ENCODE measurements around the gene ACACB.

ACACB gene

DNA sequence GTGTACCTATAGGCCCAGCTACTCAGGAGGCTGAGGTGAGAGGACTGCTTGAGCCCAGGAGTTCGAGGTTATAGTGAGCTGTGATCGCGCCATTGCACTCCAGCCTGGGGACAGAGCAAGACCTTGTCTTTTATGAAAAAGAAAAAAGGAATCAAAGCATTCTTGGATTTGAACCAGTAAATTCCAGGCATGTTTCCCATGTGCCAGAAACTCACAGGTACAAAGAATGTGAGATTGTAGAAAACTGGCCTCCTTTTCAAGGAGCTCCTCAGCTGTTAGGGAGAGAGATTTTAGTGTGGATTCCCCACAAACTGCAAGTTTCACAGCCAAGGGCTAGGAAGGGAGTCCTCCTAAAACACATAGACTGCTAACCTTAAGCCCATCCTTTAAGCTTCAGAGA is 97.7 kb downstream of the ACACB start:
- DNase-seq (ENCODE audit: low read depth in 2 of 2), result no peak

DNA sequence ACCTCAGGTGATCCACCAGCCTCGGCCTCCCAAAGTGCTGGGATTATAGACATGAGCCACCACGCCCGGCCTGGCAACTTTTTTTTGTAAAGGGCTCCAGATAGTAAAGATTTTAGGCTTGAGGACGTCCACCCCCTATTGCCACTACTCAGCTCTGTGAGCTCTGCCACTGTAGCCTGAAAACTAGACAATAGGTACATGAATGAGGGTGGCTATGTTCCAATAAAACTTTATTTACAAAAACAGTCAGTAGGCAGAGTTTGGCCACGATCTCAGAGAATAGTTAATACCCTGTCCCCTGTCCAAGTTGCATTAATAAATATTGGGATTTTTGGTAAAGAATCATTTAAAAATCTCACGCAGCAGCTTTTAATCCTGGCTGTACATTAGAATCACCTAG is 102.6 kb downstream of the ACACB start:
- DNase-seq (ENCODE audit: low read depth in 2 of 2), result no peak

DNA sequence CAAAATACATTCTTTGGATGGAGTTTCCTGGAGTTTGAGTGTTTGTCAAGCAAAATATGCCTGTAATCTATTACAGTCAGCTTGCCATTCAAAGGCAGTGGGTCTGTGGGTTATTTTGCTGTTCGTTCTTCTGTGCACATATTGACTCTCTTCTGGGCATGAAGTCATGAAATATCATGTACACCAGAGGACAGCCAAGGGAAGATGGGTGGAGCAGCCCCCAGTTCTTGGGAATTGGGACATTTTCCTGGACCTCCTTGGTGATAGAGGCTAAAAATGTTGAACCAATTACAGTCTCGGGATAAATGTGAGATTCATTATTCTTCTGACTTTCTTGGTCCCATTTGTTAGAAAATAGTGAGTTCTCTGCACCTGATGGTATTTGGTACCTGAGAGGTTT is 103.6 kb downstream of the ACACB start:
- no peak for DNase-seq (ENCODE audit: low read depth in 2 of 2)

GRCh38 chr12:109221277-109221931 is 105.0 kb downstream of the ACACB start:
- no peak for DNase-seq (ENCODE audit: low read depth in 2 of 2)

- no peak for DNase-seq (ENCODE audit: low read depth in 2 of 2)
Measured at GRCh38 chr12:109222062-109222461, 105.7 kb downstream of the ACACB start.

DNA sequence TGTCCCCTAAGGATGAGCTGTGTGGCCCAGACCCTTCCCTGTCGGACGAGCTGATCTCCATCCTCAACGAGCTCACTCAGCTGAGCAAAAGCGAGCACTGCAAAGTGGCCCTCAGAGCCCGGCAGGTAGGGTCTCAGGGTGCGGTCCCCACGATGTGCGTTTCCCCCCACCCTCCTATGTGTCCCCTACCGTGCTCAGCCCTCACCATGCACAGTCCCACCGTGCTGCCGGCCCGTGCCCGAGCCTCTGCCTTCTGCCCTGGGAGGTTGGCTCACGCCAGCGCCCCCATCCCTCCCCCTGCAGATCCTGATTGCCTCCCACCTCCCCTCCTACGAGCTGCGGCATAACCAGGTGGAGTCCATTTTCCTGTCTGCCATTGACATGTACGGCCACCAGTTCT is 106.1 kb downstream of the ACACB start:
- DNase-seq (ENCODE audit: low read depth in 2 of 2), result no peak

- no peak for DNase-seq (ENCODE audit: low read depth in 2 of 2)
Measured at GRCh38 chr12:109223211-109223610, 106.8 kb downstream of the ACACB start.

- DNase-seq (ENCODE audit: low read depth in 2 of 2), result no peak
Measured at GRCh38 chr12:109223868-109224267, 107.5 kb downstream of the ACACB start.

DNA sequence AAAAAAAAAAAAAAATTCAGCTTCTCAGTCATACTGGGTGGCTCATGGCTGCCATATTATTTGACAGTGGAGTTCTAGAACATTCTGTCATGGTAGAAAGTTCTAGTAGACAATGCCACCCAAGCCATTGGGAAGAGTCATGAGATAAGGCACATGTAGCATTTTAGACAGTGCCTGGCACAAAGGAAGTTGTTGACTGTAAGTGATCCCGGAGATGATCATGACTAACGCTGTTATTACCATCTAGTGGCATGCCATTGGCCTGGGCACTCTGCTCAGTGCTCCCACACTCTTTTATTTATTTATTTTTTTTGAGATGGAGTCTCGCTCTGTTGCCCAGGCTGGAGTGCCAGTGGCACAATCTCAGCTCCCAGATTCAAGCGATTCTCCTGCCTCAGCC is 112.3 kb downstream of the ACACB start:
- no peak for DNase-seq (ENCODE audit: low read depth in 2 of 2)

DNA sequence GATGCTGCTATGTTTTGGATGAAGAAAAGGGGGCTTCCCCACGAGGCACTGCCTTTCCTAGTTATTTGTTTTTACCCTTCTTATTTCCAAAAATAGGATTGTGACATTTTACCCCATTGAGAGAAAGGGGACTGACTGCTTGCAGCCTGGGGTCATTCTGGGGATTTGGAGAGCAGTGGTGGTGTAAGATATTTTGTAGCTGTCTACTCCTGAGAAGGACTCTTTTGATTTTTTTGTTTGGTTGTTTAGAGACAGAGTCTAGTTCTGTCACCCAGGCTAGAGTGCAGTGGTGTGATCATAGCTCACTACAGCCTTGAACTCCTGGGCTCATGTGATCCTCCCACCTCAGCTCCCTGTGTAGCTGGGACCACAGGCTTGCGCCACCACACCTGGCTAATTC is 113.8 kb downstream of the ACACB start:
- DNase-seq (ENCODE audit: low read depth in 2 of 2), result no peak

DNA sequence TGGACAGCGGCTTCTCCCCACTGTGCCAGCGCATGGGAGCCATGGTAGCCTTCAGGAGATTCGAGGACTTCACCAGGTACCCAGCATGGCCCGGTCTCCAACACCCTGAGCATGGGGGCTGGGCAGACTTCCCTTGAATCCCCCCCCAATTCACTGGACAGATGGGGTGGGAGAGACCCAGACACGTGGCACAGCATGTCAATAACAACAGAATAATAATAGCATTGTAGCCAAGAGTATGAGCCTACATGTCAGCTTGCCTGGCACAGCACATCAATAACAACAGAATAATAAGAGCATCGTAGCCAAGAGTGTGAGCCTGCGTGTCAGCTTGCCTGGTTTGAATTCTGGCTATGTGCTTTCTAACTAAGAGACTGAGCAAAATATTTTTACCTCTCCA is 116.3 kb downstream of the ACACB start:
- DNase-seq (ENCODE audit: low read depth in 2 of 2), result no peak

DNA sequence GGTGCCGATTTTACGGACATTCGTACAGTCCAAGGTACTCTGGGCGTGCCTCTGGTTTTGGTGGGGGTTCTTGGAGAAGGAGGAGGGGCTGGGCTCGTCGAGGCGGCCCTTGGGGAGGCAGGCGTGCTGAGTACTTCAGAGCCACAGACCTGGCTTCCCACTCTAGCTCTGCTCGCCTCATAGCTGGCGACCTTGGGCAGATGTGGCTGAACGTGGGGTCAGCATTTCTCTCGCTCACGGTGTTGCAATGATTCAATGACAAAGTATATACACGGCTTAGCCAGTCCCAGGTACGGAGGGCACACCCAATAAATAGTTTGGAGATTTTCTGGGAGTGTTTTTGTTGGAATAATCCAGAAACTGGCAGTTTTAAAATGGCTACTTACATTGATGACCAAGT is 117.6 kb downstream of the ACACB start:
- DNase-seq (ENCODE audit: low read depth in 2 of 2), result no peak

DNA sequence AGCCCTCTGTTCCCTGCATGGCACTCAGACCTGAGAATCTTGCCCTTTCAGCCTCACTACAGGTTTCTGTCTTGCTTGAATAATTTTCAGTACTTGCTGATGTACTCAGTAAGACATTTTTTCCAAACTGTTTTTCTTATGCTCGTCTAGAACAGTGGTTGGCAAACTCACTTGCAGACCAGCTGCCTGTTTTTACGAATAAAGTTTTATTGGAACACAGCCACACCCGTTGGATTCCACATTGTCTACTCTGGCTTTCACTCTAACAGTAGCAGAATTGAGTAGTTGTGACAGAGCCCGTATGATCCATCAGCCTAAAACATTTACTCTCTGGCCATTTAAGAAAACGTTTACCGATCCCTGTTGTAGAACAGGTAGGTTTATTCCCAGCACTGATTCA is 119.9 kb downstream of the ACACB start:
- no peak for DNase-seq (ENCODE audit: low read depth in 2 of 2)

DNA sequence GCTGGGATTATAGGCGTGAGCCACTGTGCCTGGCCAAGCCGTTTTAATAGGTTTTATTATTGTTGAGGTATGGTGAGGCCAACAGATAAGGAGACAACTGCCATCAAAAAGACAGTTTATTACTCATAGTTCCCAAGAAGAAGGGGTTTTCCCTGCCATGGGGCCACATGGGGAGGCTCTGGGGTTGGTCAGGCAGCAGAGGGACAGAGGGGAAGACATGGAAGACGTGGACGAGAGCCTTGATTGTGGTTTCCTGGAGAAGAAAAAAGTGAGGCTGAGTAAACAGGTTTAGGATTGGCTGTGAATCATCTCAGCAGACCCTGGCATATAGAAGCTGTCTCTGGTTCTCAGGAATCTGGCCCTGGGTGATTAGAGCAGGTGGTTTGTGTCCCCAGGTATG is 122.8 kb downstream of the ACACB start:
- no peak for DNase-seq (ENCODE audit: low read depth in 2 of 2)

DNA sequence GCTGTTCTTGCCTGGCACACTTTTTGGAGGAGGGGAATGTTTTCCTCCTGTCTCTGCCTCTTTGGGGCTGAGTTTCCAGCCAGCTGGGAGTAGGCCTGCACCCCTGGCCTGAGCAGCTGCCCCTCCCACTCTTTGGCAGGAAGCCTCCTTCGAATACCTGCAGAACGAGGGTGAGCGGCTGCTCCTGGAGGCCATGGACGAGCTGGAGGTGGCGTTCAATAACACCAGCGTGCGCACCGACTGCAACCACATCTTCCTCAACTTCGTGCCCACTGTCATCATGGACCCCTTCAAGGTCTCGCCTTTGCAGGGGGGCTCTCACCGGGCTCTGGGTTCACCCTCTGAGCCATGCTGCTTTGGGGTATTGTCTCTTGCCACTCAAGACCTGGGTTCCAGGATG is 123.3 kb downstream of the ACACB start:
- no peak for DNase-seq (ENCODE audit: low read depth in 2 of 2)

GRCh38 chr12:109240365-109240764 is 124.0 kb downstream of the ACACB start:
- no peak for DNase-seq (ENCODE audit: low read depth in 2 of 2)

GRCh38 chr12:109241936-109242335 is 125.5 kb downstream of the ACACB start:
- no peak for DNase-seq (ENCODE audit: low read depth in 2 of 2)

DNA sequence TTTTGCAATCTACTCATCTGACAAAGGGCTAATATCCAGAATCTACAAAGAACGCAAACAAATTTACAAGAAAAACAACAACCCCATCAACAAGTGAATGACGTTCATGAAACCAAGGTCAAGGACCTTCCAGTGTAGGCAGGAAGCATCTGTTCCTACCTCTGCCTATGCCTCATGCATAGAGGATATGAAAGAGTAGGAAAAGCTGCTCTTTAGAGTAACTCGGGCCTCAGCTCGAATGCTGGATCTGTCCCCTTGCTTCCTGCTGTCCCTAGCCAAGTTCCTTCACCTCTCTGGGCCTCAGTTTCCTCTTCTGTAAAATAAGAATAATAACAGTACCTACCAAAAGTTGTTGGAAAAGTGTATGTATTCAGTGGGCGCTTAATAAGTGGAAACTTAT is 127.7 kb downstream of the ACACB start:
- no peak for DNase-seq (ENCODE audit: low read depth in 2 of 2)

DNA sequence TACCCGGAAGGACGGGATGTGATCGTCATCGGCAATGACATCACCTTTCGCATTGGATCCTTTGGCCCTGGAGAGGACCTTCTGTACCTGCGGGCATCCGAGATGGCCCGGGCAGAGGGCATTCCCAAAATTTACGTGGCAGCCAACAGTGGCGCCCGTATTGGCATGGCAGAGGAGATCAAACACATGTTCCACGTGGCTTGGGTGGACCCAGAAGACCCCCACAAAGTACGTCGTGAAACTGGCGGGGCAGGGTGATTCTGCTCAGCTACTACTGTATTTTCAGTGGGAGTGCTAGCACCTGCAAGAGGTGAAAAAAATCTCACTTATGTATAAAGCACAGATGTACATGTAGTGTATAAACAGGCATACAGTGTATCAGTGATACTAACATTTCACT is 129.8 kb downstream of the ACACB start:
- no peak for DNase-seq (ENCODE audit: low read depth in 2 of 2)

GRCh38 chr12:109247831-109248654 is 131.7 kb downstream of the ACACB start:
- DNase-seq (ENCODE audit: low read depth in 2 of 2), result no peak

DNA sequence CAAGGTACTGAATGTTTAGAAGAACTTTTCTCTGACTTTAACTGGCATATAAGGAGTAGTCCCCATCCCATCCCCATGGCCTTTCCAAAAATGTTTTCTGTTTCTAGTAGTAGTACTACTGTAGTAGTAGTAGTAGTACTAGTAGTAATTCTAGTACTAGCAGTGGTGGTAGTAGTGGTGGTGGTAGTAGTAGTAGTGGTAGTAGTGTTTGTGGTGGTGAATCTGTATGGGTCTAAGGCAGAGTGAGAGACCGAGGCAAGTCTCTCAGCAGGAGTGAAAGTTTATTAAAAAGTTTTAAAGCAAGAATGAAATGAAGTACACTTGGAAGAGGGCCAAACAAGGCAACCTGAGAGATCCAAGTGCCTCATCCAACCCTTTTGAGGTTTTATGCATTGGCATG is 134.1 kb downstream of the ACACB start:
- DNase-seq (ENCODE audit: low read depth in 2 of 2), result no peak

- no peak for DNase-seq (ENCODE audit: low read depth in 2 of 2)
Measured at GRCh38 chr12:109252799-109253198, 136.4 kb downstream of the ACACB start.

DNA sequence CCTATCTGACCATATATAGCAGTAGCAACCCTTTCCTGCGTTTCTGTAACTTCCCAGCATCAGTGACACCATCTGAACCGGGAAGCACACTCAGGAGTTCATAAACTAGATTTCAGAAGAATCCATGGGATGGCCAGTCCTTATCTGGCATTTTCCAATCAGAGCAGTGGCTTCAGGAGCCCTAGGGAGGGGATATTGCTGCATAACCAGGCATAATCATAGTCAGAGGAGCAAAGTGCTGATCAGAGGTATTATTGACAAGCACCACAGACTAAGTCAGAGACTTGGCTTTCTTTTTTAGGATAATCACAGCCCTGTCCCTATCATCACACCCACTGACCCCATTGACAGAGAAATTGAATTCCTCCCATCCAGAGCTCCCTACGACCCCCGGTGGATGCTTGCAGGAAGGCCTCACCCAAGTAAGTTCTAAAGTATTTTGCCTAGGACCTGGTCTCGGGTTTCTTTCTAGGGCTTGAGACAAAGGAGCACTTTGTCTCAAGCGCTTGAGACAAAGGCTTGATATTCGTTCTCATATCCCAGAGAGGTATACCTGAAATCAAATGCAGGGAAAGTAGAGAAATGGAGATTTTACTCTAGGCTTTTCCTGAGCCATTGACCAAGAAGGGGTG is 137.6 kb downstream of the ACACB start:
- DNase-seq (ENCODE audit: low read depth in 2 of 2), result no peak

All from fibroblast of skin of left biceps (primary cell).